ENCODE data around the gene SAXO1.

- TF ChIP-seq, protein P1, sequence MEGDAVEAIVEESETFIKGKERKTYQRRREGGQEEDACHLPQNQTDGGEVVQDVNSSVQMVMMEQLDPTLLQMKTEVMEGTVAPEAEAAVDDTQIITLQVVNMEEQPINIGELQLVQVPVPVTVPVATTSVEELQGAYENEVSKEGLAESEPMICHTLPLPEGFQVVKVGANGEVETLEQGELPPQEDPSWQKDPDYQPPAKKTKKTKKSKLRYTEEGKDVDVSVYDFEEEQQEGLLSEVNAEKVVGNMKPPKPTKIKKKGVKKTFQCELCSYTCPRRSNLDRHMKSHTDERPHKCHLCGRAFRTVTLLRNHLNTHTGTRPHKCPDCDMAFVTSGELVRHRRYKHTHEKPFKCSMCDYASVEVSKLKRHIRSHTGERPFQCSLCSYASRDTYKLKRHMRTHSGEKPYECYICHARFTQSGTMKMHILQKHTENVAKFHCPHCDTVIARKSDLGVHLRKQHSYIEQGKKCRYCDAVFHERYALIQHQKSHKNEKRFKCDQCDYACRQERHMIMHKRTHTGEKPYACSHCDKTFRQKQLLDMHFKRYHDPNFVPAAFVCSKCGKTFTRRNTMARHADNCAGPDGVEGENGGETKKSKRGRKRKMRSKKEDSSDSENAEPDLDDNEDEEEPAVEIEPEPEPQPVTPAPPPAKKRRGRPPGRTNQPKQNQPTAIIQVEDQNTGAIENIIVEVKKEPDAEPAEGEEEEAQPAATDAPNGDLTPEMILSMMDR (IDR thresholded peaks at IDR 0.05; ENCODE audit: insufficient read depth, low read length), result no peak
- TF ChIP-seq, protein P2, sequence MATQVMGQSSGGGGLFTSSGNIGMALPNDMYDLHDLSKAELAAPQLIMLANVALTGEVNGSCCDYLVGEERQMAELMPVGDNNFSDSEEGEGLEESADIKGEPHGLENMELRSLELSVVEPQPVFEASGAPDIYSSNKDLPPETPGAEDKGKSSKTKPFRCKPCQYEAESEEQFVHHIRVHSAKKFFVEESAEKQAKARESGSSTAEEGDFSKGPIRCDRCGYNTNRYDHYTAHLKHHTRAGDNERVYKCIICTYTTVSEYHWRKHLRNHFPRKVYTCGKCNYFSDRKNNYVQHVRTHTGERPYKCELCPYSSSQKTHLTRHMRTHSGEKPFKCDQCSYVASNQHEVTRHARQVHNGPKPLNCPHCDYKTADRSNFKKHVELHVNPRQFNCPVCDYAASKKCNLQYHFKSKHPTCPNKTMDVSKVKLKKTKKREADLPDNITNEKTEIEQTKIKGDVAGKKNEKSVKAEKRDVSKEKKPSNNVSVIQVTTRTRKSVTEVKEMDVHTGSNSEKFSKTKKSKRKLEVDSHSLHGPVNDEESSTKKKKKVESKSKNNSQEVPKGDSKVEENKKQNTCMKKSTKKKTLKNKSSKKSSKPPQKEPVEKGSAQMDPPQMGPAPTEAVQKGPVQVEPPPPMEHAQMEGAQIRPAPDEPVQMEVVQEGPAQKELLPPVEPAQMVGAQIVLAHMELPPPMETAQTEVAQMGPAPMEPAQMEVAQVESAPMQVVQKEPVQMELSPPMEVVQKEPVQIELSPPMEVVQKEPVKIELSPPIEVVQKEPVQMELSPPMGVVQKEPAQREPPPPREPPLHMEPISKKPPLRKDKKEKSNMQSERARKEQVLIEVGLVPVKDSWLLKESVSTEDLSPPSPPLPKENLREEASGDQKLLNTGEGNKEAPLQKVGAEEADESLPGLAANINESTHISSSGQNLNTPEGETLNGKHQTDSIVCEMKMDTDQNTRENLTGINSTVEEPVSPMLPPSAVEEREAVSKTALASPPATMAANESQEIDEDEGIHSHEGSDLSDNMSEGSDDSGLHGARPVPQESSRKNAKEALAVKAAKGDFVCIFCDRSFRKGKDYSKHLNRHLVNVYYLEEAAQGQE (IDR thresholded peaks at IDR 0.05; ENCODE audit: insufficient replicate concordance, low read depth), result no peak
- TF ChIP-seq SPI1 (IDR thresholded peaks at IDR 0.05; ENCODE audit: borderline replicate concordance, low read depth), result no peak
- no peak for TF ChIP-seq POLR2AphosphoS5 (IDR thresholded peaks at IDR 0.05; ENCODE audit: low read depth)
Measured at GRCh38 chr9:18889550-18889949, 143.5 kb downstream of the SAXO1 start.

Measured in HL-60 (cell line).